ENCODE measurements around the gene FILIP1.

DNA sequence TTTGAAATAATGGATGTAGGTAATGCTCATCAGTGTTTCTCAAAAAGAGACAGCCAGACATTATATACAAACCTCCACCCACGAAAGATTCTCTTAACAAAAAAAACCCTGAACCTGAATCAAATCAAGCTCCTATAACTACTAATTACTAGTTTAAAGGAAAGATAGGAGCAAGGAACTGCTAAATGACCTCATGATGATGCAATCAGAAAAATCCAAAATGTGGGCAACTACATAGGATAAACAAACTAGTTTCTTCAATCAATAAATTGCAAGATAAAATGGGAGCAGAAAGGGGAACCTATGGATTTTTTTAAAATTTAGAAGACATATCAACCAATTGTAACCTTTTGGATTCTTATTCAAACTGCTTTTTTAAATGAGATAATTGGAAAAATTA, 165.8 kb downstream of the FILIP1 start:
- TF ChIP-seq, protein P1, sequence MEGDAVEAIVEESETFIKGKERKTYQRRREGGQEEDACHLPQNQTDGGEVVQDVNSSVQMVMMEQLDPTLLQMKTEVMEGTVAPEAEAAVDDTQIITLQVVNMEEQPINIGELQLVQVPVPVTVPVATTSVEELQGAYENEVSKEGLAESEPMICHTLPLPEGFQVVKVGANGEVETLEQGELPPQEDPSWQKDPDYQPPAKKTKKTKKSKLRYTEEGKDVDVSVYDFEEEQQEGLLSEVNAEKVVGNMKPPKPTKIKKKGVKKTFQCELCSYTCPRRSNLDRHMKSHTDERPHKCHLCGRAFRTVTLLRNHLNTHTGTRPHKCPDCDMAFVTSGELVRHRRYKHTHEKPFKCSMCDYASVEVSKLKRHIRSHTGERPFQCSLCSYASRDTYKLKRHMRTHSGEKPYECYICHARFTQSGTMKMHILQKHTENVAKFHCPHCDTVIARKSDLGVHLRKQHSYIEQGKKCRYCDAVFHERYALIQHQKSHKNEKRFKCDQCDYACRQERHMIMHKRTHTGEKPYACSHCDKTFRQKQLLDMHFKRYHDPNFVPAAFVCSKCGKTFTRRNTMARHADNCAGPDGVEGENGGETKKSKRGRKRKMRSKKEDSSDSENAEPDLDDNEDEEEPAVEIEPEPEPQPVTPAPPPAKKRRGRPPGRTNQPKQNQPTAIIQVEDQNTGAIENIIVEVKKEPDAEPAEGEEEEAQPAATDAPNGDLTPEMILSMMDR (IDR thresholded peaks at IDR 0.05) = no peak
- TF ChIP-seq POLR2A (IDR thresholded peaks at IDR 0.05; ENCODE audit: low read depth) (no peak), EP300 (IDR thresholded peaks at IDR 0.05) (no peak), POLR2AphosphoS5 (IDR thresholded peaks at IDR 0.05) (no peak)
